Hepatocyte (in vitro differentiated cells): ENCODE measurements around the gene SPATA9. TPM values are rescaled to one million over a fixed set of nuclear protein-coding genes. Genes with fewer than 3 reads are reported as not detected.
A peak's percentile ranks its signal among the peaks of the same experiment; 100 is the strongest.

Source experiments
- DNase-seq: peaks from one replicate; pipeline ENCODE4 v3.0.0-alpha.2; 2016; ENCODE audit warnings: low spot score
- H2AFZ ChIP-seq: fragments of 200-600 bp; sonication (generic); 2 replicates; pipeline ENCODE4 v1.6.0; 2016; ENCODE audit warnings: antibody characterized with exemption, mild to moderate bottlenecking
- H3K27ac ChIP-seq: fragments of 200-600 bp; sonication (generic); 2 replicates; pipeline ENCODE4 v1.5.1; 2016; ENCODE audit warnings: mild to moderate bottlenecking
- H3K27me3 ChIP-seq: fragments of 200-600 bp; sonication (generic); 2 replicates; pipeline ENCODE4 v1.6.1; 2016
- H3K36me3 ChIP-seq: fragments of 200-600 bp; sonication (generic); replicated peaks from 2 replicates; pipeline ENCODE4 v1.5.1; 2016; ENCODE audit warnings: low read depth; ENCODE audit not compliant: insufficient read depth
- H3K4me1 ChIP-seq: fragments of 200-600 bp; sonication (generic); 2 replicates; pipeline ENCODE4 v1.5.1; 2016; ENCODE audit warnings: mild to moderate bottlenecking, moderate library complexity; ENCODE audit not compliant: insufficient read depth
- H3K4me2 ChIP-seq: fragments of 200-600 bp; sonication (generic); 2 replicates; pipeline ENCODE4 v1.6.0; 2016
- H3K4me3 ChIP-seq: fragments of 200-600 bp; sonication (generic); 2 replicates; pipeline ENCODE4 v1.5.1; 2016; ENCODE audit warnings: mild to moderate bottlenecking
- H3K79me2 ChIP-seq: fragments of 200-600 bp; sonication (generic); 2 replicates; pipeline ENCODE4 v1.6.0; 2017; ENCODE audit warnings: mild to moderate bottlenecking
- H3K9me2 ChIP-seq: fragments of 200-600 bp; sonication (generic); replicated peaks from 2 replicates; pipeline ENCODE4 v1.6.0; 2017; ENCODE audit warnings: mild to moderate bottlenecking; ENCODE audit not compliant: insufficient read depth
- H3K9me3 ChIP-seq: fragments of 200-600 bp; sonication (generic); 2 replicates; pipeline ENCODE4 v1.5.1; 2016; ENCODE audit warnings: low read depth, mild to moderate bottlenecking
- H4K20me1 ChIP-seq: fragments of 200-600 bp; sonication (generic); 2 replicates; pipeline ENCODE4 v1.6.0; 2016; ENCODE audit warnings: mild to moderate bottlenecking; ENCODE audit not compliant: insufficient read depth, poor library complexity, severe bottlenecking
- EZH2 ChIP-seq: fragments of 200-600 bp; sonication (generic); IDR thresholded peaks from 2 replicates; pipeline ENCODE4 v1.6.1; 2016; ENCODE audit warnings: antibody characterized with exemption, mild to moderate bottlenecking, borderline replicate concordance
- EZH2phosphoT487 ChIP-seq: fragments of 200-600 bp; sonication (generic); IDR thresholded peaks from one replicate; pipeline ENCODE4 v1.6.1; 2018; ENCODE audit warnings: antibody characterized with exemption, mild to moderate bottlenecking, low read depth, moderate library complexity; ENCODE audit not compliant: unreplicated experiment, severe bottlenecking
- WGBS: methylation state at CpG from one replicate; pipeline ENCODE4 v1.1.6; 2016; ENCODE audit warnings: low lambda C conversion rate; ENCODE audit errors: missing lambda C conversion rate; 5-methylcytosine and 5-hydroxymethylcytosine counted together
- polyA plus RNA-seq: library from polyadenylated mRNA; unstranded; fragments of >200 nt; fragmentation: Nextera tagmentation; extraction: Ambion mirVana; gene quantifications from 2 replicates; pipeline ENCODE4 v1.2.1, GENCODE V29; 2016
- total RNA-seq: library from RNA; depleted of rRNA; stranded (reverse); fragments of >200 nt; gene quantifications from 2 replicates; pipeline ENCODE4 v1.2.3, GENCODE V29; 2014
- TF ChIP-seq, protein P1 (sequence below): fragments of 200-600 bp; sonication (generic); IDR thresholded peaks from 2 replicates; pipeline ENCODE4 v1.5.1; 2016; ENCODE audit warnings: antibody characterized with exemption, mild to moderate bottlenecking; ENCODE audit not compliant: poor library complexity

The SPATA9 gene
- total and polyA plus RNA-seq, 2 experiments from 2014 or later = 0.33 to 1.2 TPM

GRCh38 chr5:95668728-95669127 lies 14.1 kb downstream of the SPATA9 start:
- H4K20me1 ChIP-seq = no peaks in the 10 kb centered on the region
- H3K4me1 ChIP-seq = no peaks in the 10 kb centered on the region
- no peak for DNase-seq
- H3K4me2 ChIP-seq = no peak overlapping the region
- H3K9me2 ChIP-seq = no peaks in the 10 kb centered on the region
- H3K9me3 ChIP-seq = no peaks in the 10 kb centered on the region
- WGBS = 54% methylated on average over 1 of the region's 1 CpG
- H2AFZ ChIP-seq = no peak overlapping the region
- TF ChIP-seq, protein P1, sequence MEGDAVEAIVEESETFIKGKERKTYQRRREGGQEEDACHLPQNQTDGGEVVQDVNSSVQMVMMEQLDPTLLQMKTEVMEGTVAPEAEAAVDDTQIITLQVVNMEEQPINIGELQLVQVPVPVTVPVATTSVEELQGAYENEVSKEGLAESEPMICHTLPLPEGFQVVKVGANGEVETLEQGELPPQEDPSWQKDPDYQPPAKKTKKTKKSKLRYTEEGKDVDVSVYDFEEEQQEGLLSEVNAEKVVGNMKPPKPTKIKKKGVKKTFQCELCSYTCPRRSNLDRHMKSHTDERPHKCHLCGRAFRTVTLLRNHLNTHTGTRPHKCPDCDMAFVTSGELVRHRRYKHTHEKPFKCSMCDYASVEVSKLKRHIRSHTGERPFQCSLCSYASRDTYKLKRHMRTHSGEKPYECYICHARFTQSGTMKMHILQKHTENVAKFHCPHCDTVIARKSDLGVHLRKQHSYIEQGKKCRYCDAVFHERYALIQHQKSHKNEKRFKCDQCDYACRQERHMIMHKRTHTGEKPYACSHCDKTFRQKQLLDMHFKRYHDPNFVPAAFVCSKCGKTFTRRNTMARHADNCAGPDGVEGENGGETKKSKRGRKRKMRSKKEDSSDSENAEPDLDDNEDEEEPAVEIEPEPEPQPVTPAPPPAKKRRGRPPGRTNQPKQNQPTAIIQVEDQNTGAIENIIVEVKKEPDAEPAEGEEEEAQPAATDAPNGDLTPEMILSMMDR = no peak
- TF ChIP-seq EZH2phosphoT487 (no peak), EZH2 (no peak)
- no peaks in the 10 kb centered on the region for H3K36me3 ChIP-seq
- H3K4me3 ChIP-seq = no peak overlapping the region
- no peaks in the 10 kb centered on the region for H3K27me3 ChIP-seq
- no peaks in the 10 kb centered on the region for H3K79me2 ChIP-seq
- H3K27ac ChIP-seq = peak overlapping the region; percentile 70

- no peak overlapping the region for H3K4me2 ChIP-seq
- H3K9me2 ChIP-seq = no peaks in the 10 kb centered on the region
- TF ChIP-seq, protein P1 = no peak
- no peak for TF ChIP-seq EZH2
- no peak for TF ChIP-seq EZH2phosphoT487
- H3K36me3 ChIP-seq = no peaks in the 10 kb centered on the region
- DNase-seq = no peak
- H3K27me3 ChIP-seq = no peaks in the 10 kb centered on the region
- H3K79me2 ChIP-seq = no peaks in the 10 kb centered on the region
- no peaks in the 10 kb centered on the region for H4K20me1 ChIP-seq
- no peak overlapping the region for H3K4me3 ChIP-seq
- no peak overlapping the region for H2AFZ ChIP-seq
- H3K9me3 ChIP-seq = no peaks in the 10 kb centered on the region
- peak overlapping the region; percentile 70 for H3K27ac ChIP-seq
- no peaks in the 10 kb centered on the region for H3K4me1 ChIP-seq
Observed at GRCh38 chr5:95668216-95668615, 14.6 kb downstream of the SPATA9 start.

GRCh38 chr5:95667678-95668077 lies 15.1 kb downstream of the SPATA9 start:
- Histone ChIP-seq H4K20me1 (no peaks in the 10 kb centered on the region), H3K4me3 (no peak overlapping the region), H3K4me1 (no peaks in the 10 kb centered on the region), H3K79me2 (no peaks in the 10 kb centered on the region), H3K4me2 (no peak overlapping the region), H3K27ac (no peak overlapping the region), H3K9me3 (no peaks in the 10 kb centered on the region), H3K9me2 (no peaks in the 10 kb centered on the region), H3K36me3 (no peaks in the 10 kb centered on the region), H3K27me3 (no peaks in the 10 kb centered on the region), H2AFZ (no peak overlapping the region)
- DNase-seq = no peak
- no peak for TF ChIP-seq EZH2
- no peak for TF ChIP-seq EZH2phosphoT487
- TF ChIP-seq, protein P1 = no peak

- H3K79me2 ChIP-seq = no peaks in the 10 kb centered on the region
- H3K9me3 ChIP-seq = no peaks in the 10 kb centered on the region
- H3K36me3 ChIP-seq = no peaks in the 10 kb centered on the region
- no peak overlapping the region for H3K4me3 ChIP-seq
- H3K4me2 ChIP-seq = no peak overlapping the region
- TF ChIP-seq EZH2 = no peak
- no peak for TF ChIP-seq EZH2phosphoT487
- TF ChIP-seq, protein P1 = no peak
- H3K9me2 ChIP-seq = no peaks in the 10 kb centered on the region
- DNase-seq = no peak
- no peaks in the 10 kb centered on the region for H3K4me1 ChIP-seq
- no peaks in the 10 kb centered on the region for H3K27me3 ChIP-seq
- no peak overlapping the region for H3K27ac ChIP-seq
- no peak overlapping the region for H2AFZ ChIP-seq
- 93% methylated on average over 4 of the region's 4 CpGs for WGBS
- no peaks in the 10 kb centered on the region for H4K20me1 ChIP-seq
Observed at GRCh38 chr5:95667061-95667618, 15.7 kb downstream of the SPATA9 start.
